AG20443 (cell line): ENCODE measurements around the gene RRP1B.

Experiments used
- DNase-seq: peaks from one replicate; pipeline ENCODE4 v3.0.0; 2012; ENCODE audit warnings: low spot score, mixed read lengths

The RRP1B gene

GRCh38 chr21:43743947-43744346 lies 84.6 kb downstream of the RRP1B start:
- DNase-seq: no peak

- DNase-seq: no peak
Observed at GRCh38 chr21:43744725-43745124, 85.4 kb downstream of the RRP1B start.
